BLaER1 treated with 17β-estradiol and CSF1 and Interleukin-3, amounts not matched to agents 10 nM and 100 nM (cell line): ENCODE data around the gene MGA.

Experiments
- H3K27ac ChIP-seq, 11 experiments: shearing (Covaris generic); formaldehyde crosslinking; 2 replicates each; pipeline ENCODE4 v1.8.1; 2022
- H3K27me3 ChIP-seq, 11 experiments: shearing (Covaris generic); formaldehyde crosslinking; 2 replicates each; pipeline ENCODE4 v1.8.1; 2022
- H3K36me3 ChIP-seq, 11 experiments: shearing (Covaris generic); formaldehyde crosslinking; 2 replicates each; pipeline ENCODE4 v1.8.1; 2022
- H3K4me1 ChIP-seq, 10 experiments: shearing (Covaris generic); formaldehyde crosslinking; 2 replicates each; pipeline ENCODE4 v1.8.1; 2022
- H3K4me2 ChIP-seq, 11 experiments: shearing (Covaris generic); formaldehyde crosslinking; 2 replicates each; pipeline ENCODE4 v1.8.1; 2022
- H3K4me3 ChIP-seq, 10 experiments: shearing (Covaris generic); formaldehyde crosslinking; 2 replicates each; pipeline ENCODE4 v1.8.1; 2022
- H3K9ac ChIP-seq, 11 experiments: shearing (Covaris generic); formaldehyde crosslinking; 2 replicates each; pipeline ENCODE4 v1.8.1; 2022
- H3K9me3 ChIP-seq, 11 experiments: shearing (Covaris generic); formaldehyde crosslinking; replicated peaks in 1 of 11; 2 replicates each; pipeline ENCODE4 v1.8.1; 2022
- H4K20me1 ChIP-seq, 11 experiments: shearing (Covaris generic); formaldehyde crosslinking; 2 replicates each; pipeline ENCODE4 v1.8.1; 2022
- Cebpa-rat ChIP-seq, 11 experiments: shearing (Covaris generic); IDR thresholded peaks; 2 replicates each; pipeline ENCODE4 v1.8.1; 2022

Gene MGA

GRCh38 chr15:41777421-41777973 lies 117.3 kb downstream of the MGA start:
- Histone ChIP-seq H3K4me3 (no peak overlapping the region), H3K27me3 (no peaks in the 10 kb centered on the region), H3K27ac (0 out of 22 replicates have a peak overlapping the region, but pooled peaks of 3 of the 11 experiments have one; percentile 4 to 25 (median 13)), H3K36me3 (no peaks in the 10 kb centered on the region), H3K4me2 (peak overlapping the region; percentile 92 to 99 (median 95)), H3K4me1 (peaks cover 78 to 94% (median 90%) of the 10 kb centered on the region in 10 experiments), H3K9ac (peak overlapping the region in 5 of 11 experiments; percentile 1 to 16 (median 13); a peak in 4 of 22 replicates), H3K9me3 (no peaks in the 10 kb centered on the region), H4K20me1 (peaks cover 0 to 19% (median 0%) of the 10 kb centered on the region in 11 experiments; a peak in 8 of 22 replicates)
- TF ChIP-seq Cebpa-rat (IDR thresholded peaks at IDR 0.05): no peak

GRCh38 chr15:41778521-41778920 lies 118.3 kb downstream of the MGA start:
- peaks cover 0 to 11% (median 0%) of the 10 kb centered on the region in 11 experiments; a peak in 5 of 22 replicates for H4K20me1 ChIP-seq
- H3K9me3 ChIP-seq: no peaks in the 10 kb centered on the region
- peak overlapping the region in 2 of 11 experiments; percentile 5 to 26; a peak in 2 of 22 replicates for H3K27ac ChIP-seq
- H3K27me3 ChIP-seq: no peaks in the 10 kb centered on the region
- H3K4me2 ChIP-seq: peak overlapping the region; percentile 17 to 99 (median 94); a peak in 20 of 22 replicates
- H3K9ac ChIP-seq: peak overlapping the region in 1 of 11 experiments; percentile 2; a peak in 1 of 22 replicates
- H3K4me3 ChIP-seq: no peak overlapping the region
- TF ChIP-seq Cebpa-rat (IDR thresholded peaks at IDR 0.05): no peak
- no peaks in the 10 kb centered on the region for H3K36me3 ChIP-seq
- H3K4me1 ChIP-seq: peaks cover 78 to 94% (median 91%) of the 10 kb centered on the region in 10 experiments

- peaks cover 0 to 9% (median 0%) of the 10 kb centered on the region in 11 experiments; a peak in 2 of 22 replicates for H4K20me1 ChIP-seq
- H3K4me1 ChIP-seq: peaks cover 80 to 99% (median 96%) of the 10 kb centered on the region in 10 experiments
These were observed 119.5 kb downstream of the MGA start for GRCh38 chr15:41779662-41780157.

GRCh38 chr15:41780266-41780665 lies 120.1 kb downstream of the MGA start:
- no peaks in the 10 kb centered on the region for H3K27me3 ChIP-seq
- H3K4me3 ChIP-seq: no peak overlapping the region
- peak overlapping the region in 6 of 11 experiments; percentile 39 to 89 (median 82); a peak in 10 of 22 replicates for H3K27ac ChIP-seq
- peaks cover 77 to 100% (median 92%) of the 10 kb centered on the region in 10 experiments for H3K4me1 ChIP-seq
- peaks cover 0 to 8% (median 0%) of the 10 kb centered on the region in 11 experiments; a peak in 2 of 22 replicates for H4K20me1 ChIP-seq
- no peak for TF ChIP-seq Cebpa-rat (IDR thresholded peaks at IDR 0.05)
- no peaks in the 10 kb centered on the region for H3K9me3 ChIP-seq
- H3K9ac ChIP-seq: peak overlapping the region in 4 of 11 experiments; percentile 5 to 34 (median 22); a peak in 3 of 22 replicates
- peak overlapping the region; percentile 30 to 99 (median 92) for H3K4me2 ChIP-seq
- H3K36me3 ChIP-seq: no peaks in the 10 kb centered on the region

More at GRCh38 chr15:41779662-41780157, 119.5 kb downstream of the MGA start:
- H3K27me3 ChIP-seq: no peaks in the 10 kb centered on the region
- no peak overlapping the region for H3K4me3 ChIP-seq
- H3K27ac ChIP-seq: peak overlapping the region in 7 of 11 experiments; percentile 38 to 89 (median 82); a peak in 11 of 22 replicates
- no peaks in the 10 kb centered on the region for H3K36me3 ChIP-seq
- no peak for TF ChIP-seq Cebpa-rat (IDR thresholded peaks at IDR 0.05)
- H3K9ac ChIP-seq: peak overlapping the region in 3 of 11 experiments; percentile 14 to 34 (median 29); a peak in 3 of 22 replicates
- H3K4me2 ChIP-seq: peak overlapping the region; percentile 30 to 99 (median 92)
- no peaks in the 10 kb centered on the region for H3K9me3 ChIP-seq

GRCh38 chr15:41780727-41781126 lies 120.5 kb downstream of the MGA start:
- H3K9me3 ChIP-seq: no peaks in the 10 kb centered on the region
- no peak for TF ChIP-seq Cebpa-rat (IDR thresholded peaks at IDR 0.05)
- H3K36me3 ChIP-seq: no peaks in the 10 kb centered on the region
- H3K27ac ChIP-seq: peak overlapping the region in 7 of 11 experiments; percentile 73 to 93 (median 83); a peak in 12 of 22 replicates
- no peaks in the 10 kb centered on the region for H3K27me3 ChIP-seq
- H3K4me2 ChIP-seq: peak overlapping the region; percentile 30 to 99 (median 92); a peak in 19 of 22 replicates
- H3K9ac ChIP-seq: peak overlapping the region in 3 of 11 experiments; percentile 5 to 34 (median 29); a peak in 2 of 22 replicates
- H3K4me1 ChIP-seq: peaks cover 72 to 100% (median 87%) of the 10 kb centered on the region in 10 experiments
- peaks cover 0 to 4% (median 0%) of the 10 kb centered on the region in 11 experiments; a peak in 2 of 22 replicates for H4K20me1 ChIP-seq
- H3K4me3 ChIP-seq: no peak overlapping the region

- H4K20me1 ChIP-seq: no peaks in the 10 kb centered on the region
- H3K27me3 ChIP-seq: no peaks in the 10 kb centered on the region
- H3K9me3 ChIP-seq: no peaks in the 10 kb centered on the region
- H3K4me3 ChIP-seq: peak overlapping the region in 2 of 10 experiments; percentile 11 to 29; a peak in 3 of 20 replicates
- H3K4me2 ChIP-seq: peak overlapping the region; percentile 24 to 99 (median 92); a peak in 21 of 22 replicates
- H3K27ac ChIP-seq: peak overlapping the region in 10 of 11 experiments; percentile 5 to 93 (median 80); a peak in 19 of 22 replicates
- peaks cover 57 to 92% (median 78%) of the 10 kb centered on the region in 10 experiments for H3K4me1 ChIP-seq
- no peak; a peak in 1 of 22 replicates for TF ChIP-seq Cebpa-rat (IDR thresholded peaks at IDR 0.05)
- peak overlapping the region in 9 of 11 experiments; percentile 2 to 72 (median 65); a peak in 16 of 22 replicates for H3K9ac ChIP-seq
- no peaks in the 10 kb centered on the region for H3K36me3 ChIP-seq
These were observed 122.4 kb downstream of the MGA start for GRCh38 chr15:41782371-41783282.

- Histone ChIP-seq H3K27ac (peak overlapping the region in 10 of 11 experiments; percentile 5 to 93 (median 80); a peak in 19 of 22 replicates), H3K36me3 (no peaks in the 10 kb centered on the region), H3K9ac (peak overlapping the region in 9 of 11 experiments; percentile 2 to 72 (median 65); a peak in 16 of 22 replicates), H3K4me2 (peak overlapping the region; percentile 24 to 99 (median 92); a peak in 21 of 22 replicates), H3K4me3 (peak overlapping the region in 2 of 10 experiments; percentile 11 to 26; a peak in 4 of 20 replicates), H3K9me3 (no peaks in the 10 kb centered on the region), H3K27me3 (no peaks in the 10 kb centered on the region), H3K4me1 (peaks cover 57 to 92% (median 78%) of the 10 kb centered on the region in 10 experiments), H4K20me1 (no peaks in the 10 kb centered on the region)
- peak in 1 of 11 experiments; percentile 1; a peak in 1 of 22 replicates for TF ChIP-seq Cebpa-rat (IDR thresholded peaks at IDR 0.05)
These were observed 123.1 kb downstream of the MGA start for GRCh38 chr15:41783296-41783695.

GRCh38 chr15:41788262-41788661 lies 128.1 kb downstream of the MGA start:
- no peak overlapping the region for H3K4me3 ChIP-seq
- no peak for TF ChIP-seq Cebpa-rat (IDR thresholded peaks at IDR 0.05)
- H3K36me3 ChIP-seq: no peaks in the 10 kb centered on the region
- H3K4me2 ChIP-seq: peak overlapping the region; percentile 71 to 96 (median 83)
- no peaks in the 10 kb centered on the region; a peak in 1 of 22 replicates for H4K20me1 ChIP-seq
- peaks cover 55 to 92% (median 75%) of the 10 kb centered on the region in 10 experiments for H3K4me1 ChIP-seq
- no peaks in the 10 kb centered on the region for H3K9me3 ChIP-seq
- H3K9ac ChIP-seq: peak overlapping the region in 2 of 11 experiments; percentile 3 to 14; a peak in 3 of 22 replicates
- no peaks in the 10 kb centered on the region for H3K27me3 ChIP-seq
- H3K27ac ChIP-seq: peak overlapping the region in 4 of 11 experiments; percentile 67 to 77 (median 72); a peak in 6 of 22 replicates
